ENCODE results near the gene PHLDB3. TPM values are rescaled to one million over a fixed set of nuclear protein-coding genes. Genes with fewer than 3 reads are reported as not detected.

The PHLDB3 gene
- total RNA-seq, 1 donor from 2014 or later: 7.8 TPM

DNA sequence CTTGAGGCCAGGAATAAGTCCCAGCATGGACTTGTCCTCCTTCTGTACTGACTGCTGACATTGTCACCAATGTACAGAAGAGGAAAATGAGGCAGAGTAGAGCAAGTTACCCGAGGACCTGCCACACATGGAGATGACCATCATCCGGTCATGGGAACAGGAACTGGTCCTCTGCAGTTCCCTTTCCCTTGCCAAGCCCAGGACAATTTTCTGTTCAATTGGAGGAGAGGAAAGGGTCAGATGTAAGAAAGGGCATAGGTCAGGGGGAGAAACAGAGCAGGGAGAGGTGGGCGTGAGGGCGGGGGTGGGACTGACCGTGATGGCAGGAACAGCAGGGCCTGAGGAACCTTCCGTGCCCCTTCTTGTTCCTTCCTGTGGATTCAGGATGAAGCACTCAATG lies 18.6 kb downstream of the PHLDB3 start:
- DNase-seq (no peak), ATAC-seq (peak in 1 of 2 donors; percentile 17)
- Histone ChIP-seq H3K27me3 (ENCODE audit: low read depth) (no peaks in the 10 kb centered on the region), H3K36me3 (no peaks in the 10 kb centered on the region), H3K27ac (no peak overlapping the region), H3K4me3 (no peak overlapping the region), H3K9me3 (no peaks in the 10 kb centered on the region), H3K4me1 (no peaks in the 10 kb centered on the region)
- TF ChIP-seq, protein P1, sequence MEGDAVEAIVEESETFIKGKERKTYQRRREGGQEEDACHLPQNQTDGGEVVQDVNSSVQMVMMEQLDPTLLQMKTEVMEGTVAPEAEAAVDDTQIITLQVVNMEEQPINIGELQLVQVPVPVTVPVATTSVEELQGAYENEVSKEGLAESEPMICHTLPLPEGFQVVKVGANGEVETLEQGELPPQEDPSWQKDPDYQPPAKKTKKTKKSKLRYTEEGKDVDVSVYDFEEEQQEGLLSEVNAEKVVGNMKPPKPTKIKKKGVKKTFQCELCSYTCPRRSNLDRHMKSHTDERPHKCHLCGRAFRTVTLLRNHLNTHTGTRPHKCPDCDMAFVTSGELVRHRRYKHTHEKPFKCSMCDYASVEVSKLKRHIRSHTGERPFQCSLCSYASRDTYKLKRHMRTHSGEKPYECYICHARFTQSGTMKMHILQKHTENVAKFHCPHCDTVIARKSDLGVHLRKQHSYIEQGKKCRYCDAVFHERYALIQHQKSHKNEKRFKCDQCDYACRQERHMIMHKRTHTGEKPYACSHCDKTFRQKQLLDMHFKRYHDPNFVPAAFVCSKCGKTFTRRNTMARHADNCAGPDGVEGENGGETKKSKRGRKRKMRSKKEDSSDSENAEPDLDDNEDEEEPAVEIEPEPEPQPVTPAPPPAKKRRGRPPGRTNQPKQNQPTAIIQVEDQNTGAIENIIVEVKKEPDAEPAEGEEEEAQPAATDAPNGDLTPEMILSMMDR (IDR thresholded peaks at IDR 0.05): no peak
- intact Hi-C loops (cut with DNase I): no loop called here

DNA sequence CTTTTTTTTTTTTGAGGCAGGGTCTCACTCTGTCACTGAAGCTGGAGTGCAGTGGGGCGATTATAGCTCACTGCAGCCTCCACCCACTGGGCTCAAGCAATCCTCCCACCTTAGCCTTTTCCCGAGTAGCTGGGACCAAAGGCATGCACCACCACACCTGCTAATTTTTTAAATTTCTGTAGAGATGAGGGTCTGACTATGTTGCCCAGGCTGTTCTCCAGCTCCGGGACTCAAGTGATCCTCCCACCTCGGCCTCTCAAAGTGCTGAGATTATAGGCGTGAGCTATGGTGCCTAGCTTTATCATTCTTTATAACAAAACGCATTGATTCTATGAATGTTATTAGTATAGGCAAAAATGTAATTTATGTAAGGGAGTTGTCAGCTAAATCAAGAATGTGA lies 21.3 kb downstream of the PHLDB3 start:
- Histone ChIP-seq H3K4me3 (no peak overlapping the region), H3K4me1 (no peaks in the 10 kb centered on the region), H3K27ac (no peak overlapping the region), H3K9me3 (no peaks in the 10 kb centered on the region), H3K36me3 (no peaks in the 10 kb centered on the region), H3K27me3 (ENCODE audit: low read depth) (no peaks in the 10 kb centered on the region)
- DNase-seq (no peak), ATAC-seq (no peak)
- TF ChIP-seq, protein P1 (IDR thresholded peaks at IDR 0.05): no peak
- intact Hi-C loops (cut with DNase I): no loop called here

DNA sequence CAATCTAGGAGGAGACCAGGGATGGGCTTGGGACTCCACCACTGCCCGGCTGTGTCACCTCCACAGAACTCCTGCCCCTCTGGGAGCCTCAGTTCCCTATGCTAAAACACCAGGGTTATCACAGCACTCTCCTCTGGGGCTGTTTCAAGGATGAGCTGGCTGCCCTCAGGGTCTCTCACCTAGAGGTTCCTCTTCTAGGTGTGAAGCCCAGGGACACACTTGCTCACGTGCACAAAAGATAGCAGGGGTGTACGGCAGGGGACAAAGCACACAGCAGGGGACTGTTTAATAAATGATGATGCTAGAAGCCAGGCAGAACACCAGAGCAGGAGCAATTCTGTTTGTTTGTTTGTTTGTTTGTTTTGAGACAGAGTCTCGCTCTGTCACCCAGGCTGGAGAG lies 22.4 kb downstream of the PHLDB3 start:
- intact Hi-C loops (cut with DNase I): no loop called here
- TF ChIP-seq, protein P1 (IDR thresholded peaks at IDR 0.05): no peak
- no peaks in the 10 kb centered on the region for H3K4me1 ChIP-seq

DNA sequence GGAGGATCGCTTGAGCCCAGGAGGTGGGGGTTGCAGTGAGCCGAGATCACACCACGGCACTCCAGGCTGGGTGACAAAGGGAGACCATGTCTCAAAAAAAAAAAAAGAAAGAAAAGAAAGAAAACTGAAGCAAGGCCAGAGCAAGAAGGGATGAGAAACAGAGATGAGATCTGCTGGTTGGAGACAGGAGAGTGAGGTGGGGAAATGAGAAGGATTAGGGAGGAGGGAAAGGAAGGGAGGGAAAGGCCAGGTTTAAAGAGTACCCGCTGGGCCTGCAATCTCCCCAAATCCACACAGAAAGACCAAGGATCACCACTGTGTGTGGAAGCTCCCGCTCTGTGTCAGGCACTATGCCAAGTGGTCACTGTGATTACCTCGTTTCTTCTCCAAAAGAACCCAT lies 22.8 kb downstream of the PHLDB3 start:
- no peaks in the 10 kb centered on the region for H3K27me3 ChIP-seq (ENCODE audit: low read depth)

More for the DNA sequence above, 22.4 kb downstream of the PHLDB3 start:
- H3K27ac ChIP-seq: no peak overlapping the region
- ATAC-seq: no peak
- no peaks in the 10 kb centered on the region for H3K27me3 ChIP-seq (ENCODE audit: low read depth)
- DNase-seq: no peak
- no peaks in the 10 kb centered on the region for H3K36me3 ChIP-seq
- H3K4me3 ChIP-seq: no peak overlapping the region
- H3K9me3 ChIP-seq: no peaks in the 10 kb centered on the region

DNA sequence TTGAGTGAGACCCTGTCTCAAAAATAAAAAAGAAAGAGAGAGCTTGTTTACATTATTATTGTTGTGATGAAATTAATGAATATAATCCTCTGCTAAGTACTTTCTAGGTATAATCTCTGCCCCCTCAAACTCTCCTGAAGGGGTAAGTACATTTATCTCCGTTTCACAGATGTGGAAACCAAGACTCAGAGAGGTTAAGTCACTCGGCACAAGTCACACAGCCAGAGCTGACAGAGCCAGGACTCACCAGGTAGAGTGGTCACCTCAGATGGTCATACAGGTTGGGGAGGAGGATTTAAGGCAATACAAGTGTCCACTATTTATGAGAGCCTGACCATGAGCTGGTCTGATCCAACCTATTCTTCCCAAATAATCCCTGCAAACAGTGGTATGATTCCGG lies 24.0 kb downstream of the PHLDB3 start:
- Histone ChIP-seq H3K27me3 (ENCODE audit: low read depth) (no peaks in the 10 kb centered on the region), H3K4me3 (no peak overlapping the region), H3K4me1 (peaks cover 3% of the 10 kb centered on the region), H3K27ac (no peak overlapping the region), H3K36me3 (no peaks in the 10 kb centered on the region), H3K9me3 (no peaks in the 10 kb centered on the region)
- DNase-seq: no peak
- no peak for ATAC-seq
- TF ChIP-seq, protein P1 (IDR thresholded peaks at IDR 0.05): no peak
- intact Hi-C loops (cut with DNase I): no loop called here

More for the DNA sequence above, 22.8 kb downstream of the PHLDB3 start:
- ATAC-seq (no peak), DNase-seq (no peak)
- Histone ChIP-seq H3K27ac (no peak overlapping the region), H3K9me3 (no peaks in the 10 kb centered on the region), H3K4me1 (no peaks in the 10 kb centered on the region), H3K36me3 (no peaks in the 10 kb centered on the region), H3K4me3 (no peak overlapping the region)
- intact Hi-C loops (cut with DNase I): no loop called here
- TF ChIP-seq, protein P1 (IDR thresholded peaks at IDR 0.05): no peak

Measured in lower lobe of right lung (tissue), 2 donors.